ENCODE measurements around the gene TOMM20. TPM values are rescaled to one million over a fixed set of nuclear protein-coding genes. Genes with fewer than 3 reads are reported as not detected.

TOMM20 gene
- total and polyA plus RNA-seq, 2 of the 8 experiments (the other 6 are each of a cell fraction or from before 2014, with no cell fraction given), result 71.4 to 168 TPM

- H2BK15ac ChIP-seq (ENCODE audit: low read length), result no peak overlapping the region
- no peak overlapping the region for H2BK120ac ChIP-seq (replicated peaks; ENCODE audit: low read depth, low read length)
- peaks cover 0 to 46% of the 10 kb centered on the region in 2 experiments; a peak in 3 of 4 replicates for H3K79me2 ChIP-seq (ENCODE audit: control insufficient read depth in 1 of 2, insufficient read depth in 2 of 2, low read length in 2 of 2)
- peaks cover 34 to 90% (median 72%) of the 10 kb centered on the region in 4 experiments for H3K36me3 ChIP-seq (ENCODE audit: control insufficient read depth in 2 of 4, insufficient read depth in 4 of 4, low read length in 3 of 4)
- H3K4ac ChIP-seq (replicated peaks; ENCODE audit: insufficient read length, low read depth, low read length), result no peak overlapping the region
- no peak for FAIRE-seq
- H3K9me3 ChIP-seq (ENCODE audit: insufficient read depth in 2 of 2, low read depth in 1 of 2, low read length in 1 of 2), result no peaks in the 10 kb centered on the region
- H4K91ac ChIP-seq (replicated peaks; ENCODE audit: insufficient read length, low read length), result no peak overlapping the region
- no peak overlapping the region for H2BK5ac ChIP-seq (ENCODE audit: low read depth, low read length)
- no peak overlapping the region for H3K9ac ChIP-seq (replicated peaks in 1 of 4; ENCODE audit: extremely low read depth in 1 of 4, low read depth in 3 of 4, low read length in 3 of 4)
- TF ChIP-seq POLR2AphosphoS5 (IDR thresholded peaks at IDR 0.05; ENCODE audit: low read depth, low read length) (0 out of 2 replicates have a peak, but pooled peaks have one; percentile 27), POLR2A (IDR thresholded peaks at IDR 0.05; ENCODE audit: control extremely low read depth in 1 of 2, low read depth in 2 of 2, low read length in 2 of 2) (peak in 1 of 2 experiments; percentile 35; a peak in 1 of 3 replicates), USF2 (IDR thresholded peaks at IDR 0.05; ENCODE audit: low read length) (no peak)
- H3K79me1 ChIP-seq (ENCODE audit: low read depth, low read length), result peaks cover 4% of the 10 kb centered on the region
- H4K20me1 ChIP-seq (replicated peaks in 1 of 2; ENCODE audit: control insufficient read depth in 1 of 2, insufficient read depth in 2 of 2, low read length in 2 of 2), result peaks cover 6 to 12% of the 10 kb centered on the region in 2 experiments
- H3K23ac ChIP-seq (ENCODE audit: insufficient read length), result no peak overlapping the region
- no peak overlapping the region for H2AFZ ChIP-seq (ENCODE audit: low read length)
- POLR2A ChIA-PET (ENCODE audit: partially characterized antibody), result interaction anchor here (0.7 to 3.3 kb wide), 5 partner anchors 9 to 46 kb away, joined by 3 to 24 read pairs (median 4); no protein-coding TSS in a partner anchor
- no peak overlapping the region for H2BK12ac ChIP-seq (ENCODE audit: low read depth, low read length)
- H3K14ac ChIP-seq (ENCODE audit: insufficient read length), result no peak overlapping the region
- no peak overlapping the region for H3K27ac ChIP-seq (ENCODE audit: low read depth, low read length)
- no peak overlapping the region for H3K56ac ChIP-seq (replicated peaks; ENCODE audit: insufficient read length, low read depth, low read length)
- H3K4me3 ChIP-seq (ENCODE audit: extremely low read depth in 1 of 4, insufficient read depth in 2 of 4, low read depth in 3 of 4, low read length in 4 of 4), result no peak overlapping the region
- no peak overlapping the region for H4K8ac ChIP-seq (ENCODE audit: extremely low read depth, insufficient read depth, low read length)
- H3K23me2 ChIP-seq (ENCODE audit: low read depth, low read length), result no peaks in the 10 kb centered on the region
- H2BK20ac ChIP-seq (ENCODE audit: low read length), result no peak overlapping the region
- no peak overlapping the region for H3K18ac ChIP-seq (ENCODE audit: extremely low read depth, low read length)
- H3K27me3 ChIP-seq (replicated peaks in 1 of 4; ENCODE audit: control insufficient read depth in 3 of 4, extremely low read depth in 1 of 4, insufficient read depth in 3 of 4, low read length in 3 of 4), result no peaks in the 10 kb centered on the region
- no peaks in the 10 kb centered on the region for H3K4me1 ChIP-seq (replicated peaks in 1 of 4; ENCODE audit: control insufficient read depth in 3 of 4, insufficient read depth in 4 of 4, low read length in 3 of 4)
- H4K5ac ChIP-seq (ENCODE audit: insufficient read length, low read depth, low read length), result no peak overlapping the region
- CTCF ChIA-PET (ENCODE audit: partially characterized antibody), result no interaction called here
- peak in 1 of 2 experiments; percentile 27 for DNase-seq (ENCODE audit: low read depth in 1 of 2, low spot score in 2 of 2)
- no peak overlapping the region for H2AK5ac ChIP-seq (ENCODE audit: low read depth, low read length)
- no peak overlapping the region for H3K4me2 ChIP-seq (ENCODE audit: insufficient read depth in 1 of 2, low read depth in 2 of 2, low read length in 2 of 2)
- WGBS, 2 experiments (ENCODE audit: extremely low coverage in 1 of 2, insufficient coverage in 1 of 2, insufficient read length in 1 of 2, insufficient replicate concordance in 2 of 2, low coverage in 1 of 2, low lambda C conversion rate in 2 of 2, missing lambda C conversion rate in 1 of 2), result 95% methylated on average over 7 of the region's 7 CpGs; no CpG with 5 or more reads in 1 of the 2 experiments
Measured at GRCh38 chr1:235113183-235113917, 15.3 kb downstream of the TOMM20 start.

All from H1 (cell line).